ENCODE results near the gene UPK1A. TPM values are rescaled to one million over a fixed set of nuclear protein-coding genes. Genes with fewer than 3 reads are reported as not detected.

Gene UPK1A
- total RNA-seq, 4 donors from 2014 or later = 5.1 to 45.2 (median 16.5) TPM

DNA sequence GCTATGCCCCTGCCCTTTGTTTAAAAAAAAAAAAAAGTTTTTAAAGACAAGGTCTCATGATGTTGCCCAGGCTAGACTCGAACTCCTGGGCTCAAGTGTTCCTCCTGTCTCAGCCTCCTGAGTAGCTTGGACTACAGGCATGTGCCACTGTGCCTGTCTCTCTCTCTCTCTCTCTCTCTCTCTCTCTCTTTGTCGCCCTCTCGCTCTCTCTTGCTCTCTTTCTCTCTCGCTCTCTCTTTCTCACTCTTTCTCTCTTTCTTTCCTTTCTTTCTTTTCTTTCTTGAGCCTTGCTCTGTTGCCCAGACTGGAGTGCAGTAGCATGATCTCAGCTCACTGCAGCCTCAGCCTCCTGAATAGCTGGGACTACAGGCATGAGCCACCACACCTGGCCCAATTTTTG lies 10.7 kb upstream of the UPK1A start:
- WGBS, 2 donors = 87 to 94% methylated on average over 4 of the region's 4 CpGs
- no peak for TF ChIP-seq POLR2A (IDR thresholded peaks at IDR 0.05)
- TF ChIP-seq CTCF (IDR thresholded peaks at IDR 0.05) = no peak

GRCh38 chr19:35656700-35657099 lies 9.6 kb upstream of the UPK1A start:
- no peak for DNase-seq (ENCODE audit: low spot score in 2 of 2)
- TF ChIP-seq CTCF (IDR thresholded peaks at IDR 0.05) (no peak), POLR2A (IDR thresholded peaks at IDR 0.05) (no peak)
- intact Hi-C loops (cut with DNase I; ENCODE audit: low total_unique reads) = no loop called here
- WGBS, 2 donors = 85 to 94% methylated on average over 6 of the region's 6 CpGs
- H3K4me3 ChIP-seq (ENCODE audit: low read depth, poor library complexity, severe bottlenecking) = no peak overlapping the region

More for the DNA sequence above, 10.7 kb upstream of the UPK1A start:
- DNase-seq (ENCODE audit: low spot score in 2 of 2) = no peak
- H3K4me3 ChIP-seq (ENCODE audit: low read depth, poor library complexity, severe bottlenecking) = no peak overlapping the region
- intact Hi-C loops (cut with DNase I; ENCODE audit: low total_unique reads) = no loop called here

DNA sequence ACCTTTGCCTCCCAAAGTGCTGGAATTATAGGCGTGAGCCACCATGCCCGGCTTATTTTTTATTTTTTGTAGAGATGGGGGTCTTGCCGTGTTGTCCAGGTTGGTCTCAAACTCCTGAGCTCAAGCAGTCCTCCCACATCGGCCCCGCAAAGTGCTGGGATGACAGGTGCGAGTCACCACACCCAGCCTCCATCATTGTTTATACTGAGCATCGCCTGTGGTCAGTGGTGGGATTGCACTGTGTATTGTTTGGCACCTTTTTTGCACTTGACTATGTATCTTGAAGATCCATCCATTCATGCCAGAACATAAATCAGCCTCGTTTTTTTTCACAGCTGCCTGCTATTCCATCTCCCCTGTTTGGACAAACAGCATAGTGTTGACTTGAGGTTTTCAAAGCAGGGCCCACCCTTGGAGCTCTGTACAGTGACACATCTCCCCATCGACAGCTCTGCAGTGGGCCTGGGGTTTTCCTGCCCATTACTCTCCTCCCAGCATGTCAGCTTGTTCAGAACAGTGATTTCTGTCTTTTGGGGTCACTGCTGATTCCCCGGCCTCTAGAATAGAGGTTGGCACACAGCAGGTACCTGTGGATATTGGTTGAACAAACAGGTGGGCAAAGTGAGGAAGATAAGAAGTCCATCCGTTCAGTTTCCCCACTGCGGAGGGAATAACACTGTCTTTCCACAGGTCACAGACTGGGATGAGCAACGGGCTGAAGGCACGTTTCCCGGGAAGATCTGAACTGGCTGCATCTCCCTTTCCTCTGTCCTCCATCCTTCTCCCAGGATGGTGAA lies 8.2 kb upstream of the UPK1A start:
- intact Hi-C loops (cut with DNase I; ENCODE audit: low total_unique reads) = no loop called here
- TF ChIP-seq CTCF (IDR thresholded peaks at IDR 0.05) = no peak
- TF ChIP-seq POLR2A (IDR thresholded peaks at IDR 0.05) = no peak
- DNase-seq (ENCODE audit: low spot score in 2 of 2) = no peak
- no peak overlapping the region for H3K4me3 ChIP-seq (ENCODE audit: low read depth, poor library complexity, severe bottlenecking)
- WGBS, 2 donors = 90 to 91% methylated on average over 15 of the region's 15 CpGs

GRCh38 chr19:35661995-35662340 lies 4.3 kb upstream of the UPK1A start:
- 96 to 97% methylated on average over 6 of the region's 6 CpGs for WGBS, 2 donors
- intact Hi-C loops (cut with DNase I; ENCODE audit: low total_unique reads) = no loop called here
- TF ChIP-seq POLR2A (IDR thresholded peaks at IDR 0.05) (no peak), CTCF (IDR thresholded peaks at IDR 0.05) (no peak)
- DNase-seq (ENCODE audit: low spot score in 2 of 2) = no peak
- H3K4me3 ChIP-seq (ENCODE audit: low read depth, poor library complexity, severe bottlenecking) = no peak overlapping the region

GRCh38 chr19:35663981-35664380 lies 2.3 kb upstream of the UPK1A start:
- intact Hi-C loops (cut with DNase I; ENCODE audit: low total_unique reads) = no loop called here
- WGBS, 2 donors = 71 to 78% methylated on average over 3 of the region's 3 CpGs
- DNase-seq (ENCODE audit: low spot score in 2 of 2) = no peak

More at GRCh38 chr19:35663981-35664380, 2.3 kb upstream of the UPK1A start:
- H3K4me3 ChIP-seq (ENCODE audit: low read depth, poor library complexity, severe bottlenecking) = no peak overlapping the region
- TF ChIP-seq POLR2A (IDR thresholded peaks at IDR 0.05) (no peak), CTCF (IDR thresholded peaks at IDR 0.05) (no peak)
